GM19452 (cell line): Measurements from ENCODE around the gene RUNDC3A.

ENCODE experiments used
- ATAC-seq: cut with Tn5 transposase; IDR thresholded peaks from one replicate; pipeline ENCODE4 v1.9.1; 2021; ENCODE audit not compliant: unreplicated experiment

RUNDC3A gene

GRCh38 chr17:44308320-44308818, at the start of gene RUNDC3A:
Gene RUNDC3A, plus strand, starts transcription at chr17:44308601. Its CDS starts 232 bp downstream, at chr17:44308833.
- ATAC-seq: no peak

- no peak for ATAC-seq
Measured at GRCh38 chr17:44258811-44259351, 49.5 kb upstream of the RUNDC3A start.

- ATAC-seq: no peak
Measured at GRCh38 chr17:44260296-44260695, 48.1 kb upstream of the RUNDC3A start.

- no peak for ATAC-seq
Measured at GRCh38 chr17:44262654-44263225, 45.7 kb upstream of the RUNDC3A start.

- no peak for ATAC-seq
Measured at GRCh38 chr17:44263345-44263902, 45.0 kb upstream of the RUNDC3A start.

- ATAC-seq: no peak
Measured at GRCh38 chr17:44266402-44267164, 41.8 kb upstream of the RUNDC3A start.

- ATAC-seq: no peak
Measured at GRCh38 chr17:44267165-44267455, 41.3 kb upstream of the RUNDC3A start.

- no peak for ATAC-seq
Measured at GRCh38 chr17:44267818-44268490, 40.4 kb upstream of the RUNDC3A start, which contains the start of gene SLC4A1. Gene SLC4A1, minus strand, starts transcription at chr17:44268135. Its CDS starts 5,269 bp downstream, at chr17:44262866.

GRCh38 chr17:44268709-44269534, 39.5 kb upstream of the RUNDC3A start:
- no peak for ATAC-seq

GRCh38 chr17:44269535-44270240, 38.7 kb upstream of the RUNDC3A start:
- no peak for ATAC-seq

GRCh38 chr17:44272321-44272951, 36.0 kb upstream of the RUNDC3A start:
- no peak for ATAC-seq

GRCh38 chr17:44272954-44273353, 35.4 kb upstream of the RUNDC3A start:
- no peak for ATAC-seq

- ATAC-seq: no peak
Measured at GRCh38 chr17:44273607-44274006, 34.8 kb upstream of the RUNDC3A start.

GRCh38 chr17:44277976-44278375, 30.4 kb upstream of the RUNDC3A start:
- ATAC-seq: no peak

- ATAC-seq: no peak
Measured at GRCh38 chr17:44279346-44279665, 29.1 kb upstream of the RUNDC3A start.

GRCh38 chr17:44279666-44280391, 28.6 kb upstream of the RUNDC3A start:
- peak; percentile 92 for ATAC-seq

- ATAC-seq: no peak
Measured at GRCh38 chr17:44280392-44280937, 27.9 kb upstream of the RUNDC3A start.

GRCh38 chr17:44281570-44281969, 26.8 kb upstream of the RUNDC3A start:
- ATAC-seq: no peak

- ATAC-seq: no peak
Measured at GRCh38 chr17:44282264-44282663, 26.1 kb upstream of the RUNDC3A start.
